ENCODE data around the gene TRAPPC2L. TPM values are rescaled to one million over a fixed set of nuclear protein-coding genes. Genes with fewer than 3 reads are reported as not detected.
A peak's percentile ranks its signal among the peaks of the same experiment; 100 is the strongest.

Gene TRAPPC2L
- total RNA-seq, 1 donor from 2014 or later = 43.9 TPM

DNA sequence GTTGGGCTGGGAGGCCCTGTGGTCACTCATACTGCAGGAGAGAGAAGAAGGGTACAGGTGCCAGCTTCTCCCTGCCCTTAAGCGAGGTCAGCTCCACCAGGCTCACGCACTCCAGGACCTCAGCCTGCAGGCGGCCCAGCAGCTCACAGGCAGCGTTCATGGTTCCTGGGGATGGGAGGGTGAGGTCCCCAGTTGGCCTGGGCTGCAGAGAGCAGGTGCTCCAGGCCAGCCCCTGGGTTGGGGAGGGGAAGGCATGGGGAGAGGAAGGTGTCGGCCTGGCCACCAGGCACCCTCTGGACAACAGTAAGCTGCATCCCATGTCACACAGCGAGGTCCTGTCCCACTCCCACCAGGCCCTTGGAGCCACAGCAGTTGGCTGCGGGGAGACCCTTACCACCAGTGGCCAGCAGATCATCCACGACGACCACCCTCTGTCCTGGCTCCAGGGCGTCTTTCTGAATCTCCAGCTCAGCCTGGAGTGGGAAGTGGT is 47.2 kb upstream of the TRAPPC2L start:
- intact Hi-C loops (cut with DNase I) = no loop called here
- Histone ChIP-seq H3K27me3 (no peaks in the 10 kb centered on the region), H3K4me3 (no peak overlapping the region), H3K9me3 (no peaks in the 10 kb centered on the region), H3K27ac (no peak overlapping the region), H3K4me1 (peaks cover 23% of the 10 kb centered on the region), H3K36me3 (peaks cover 14% of the 10 kb centered on the region)
- TF ChIP-seq, protein P1, sequence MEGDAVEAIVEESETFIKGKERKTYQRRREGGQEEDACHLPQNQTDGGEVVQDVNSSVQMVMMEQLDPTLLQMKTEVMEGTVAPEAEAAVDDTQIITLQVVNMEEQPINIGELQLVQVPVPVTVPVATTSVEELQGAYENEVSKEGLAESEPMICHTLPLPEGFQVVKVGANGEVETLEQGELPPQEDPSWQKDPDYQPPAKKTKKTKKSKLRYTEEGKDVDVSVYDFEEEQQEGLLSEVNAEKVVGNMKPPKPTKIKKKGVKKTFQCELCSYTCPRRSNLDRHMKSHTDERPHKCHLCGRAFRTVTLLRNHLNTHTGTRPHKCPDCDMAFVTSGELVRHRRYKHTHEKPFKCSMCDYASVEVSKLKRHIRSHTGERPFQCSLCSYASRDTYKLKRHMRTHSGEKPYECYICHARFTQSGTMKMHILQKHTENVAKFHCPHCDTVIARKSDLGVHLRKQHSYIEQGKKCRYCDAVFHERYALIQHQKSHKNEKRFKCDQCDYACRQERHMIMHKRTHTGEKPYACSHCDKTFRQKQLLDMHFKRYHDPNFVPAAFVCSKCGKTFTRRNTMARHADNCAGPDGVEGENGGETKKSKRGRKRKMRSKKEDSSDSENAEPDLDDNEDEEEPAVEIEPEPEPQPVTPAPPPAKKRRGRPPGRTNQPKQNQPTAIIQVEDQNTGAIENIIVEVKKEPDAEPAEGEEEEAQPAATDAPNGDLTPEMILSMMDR (IDR thresholded peaks at IDR 0.05) = no peak
- ATAC-seq (no peak), DNase-seq (peak; percentile 58)

DNA sequence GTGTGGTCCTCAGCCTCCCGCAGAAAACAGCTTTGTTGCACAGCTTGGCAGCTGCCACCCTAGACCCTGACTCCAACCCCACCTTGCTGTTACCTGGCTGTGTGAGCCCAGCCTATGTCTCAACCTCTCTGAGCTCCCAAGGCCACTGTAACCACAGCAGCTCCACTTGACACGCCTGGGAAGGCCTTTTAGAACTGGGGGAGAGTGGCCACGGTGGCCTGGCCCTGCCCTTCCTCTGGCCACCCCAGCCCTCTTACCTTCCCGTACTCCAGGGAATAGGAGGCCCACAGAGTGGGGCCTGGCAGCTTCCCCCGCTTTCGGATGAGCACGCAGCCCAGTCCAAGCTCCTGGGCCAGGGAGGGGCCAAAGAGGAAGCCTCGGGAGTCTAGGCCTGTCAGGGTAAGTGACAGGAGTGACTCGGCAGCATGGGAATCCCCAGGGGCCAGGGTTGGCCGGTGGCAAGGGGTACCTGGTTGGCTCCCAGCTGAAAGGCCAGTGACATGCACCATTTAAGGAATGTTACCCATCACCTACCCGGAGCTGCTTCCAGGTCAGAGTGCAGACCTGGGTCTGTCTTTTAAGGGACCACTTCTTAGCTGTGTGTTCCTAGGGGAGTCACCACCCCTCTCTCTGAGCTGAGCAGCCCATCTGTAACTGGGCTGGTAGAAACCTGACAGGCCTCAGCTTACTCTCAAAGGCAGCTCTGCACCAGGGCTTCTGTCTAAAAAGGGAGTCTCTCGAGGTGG is 46.6 kb upstream of the TRAPPC2L start:
- Histone ChIP-seq H3K27me3 (no peaks in the 10 kb centered on the region), H3K4me1 (peaks cover 23% of the 10 kb centered on the region), H3K9me3 (no peaks in the 10 kb centered on the region), H3K36me3 (peaks cover 14% of the 10 kb centered on the region), H3K4me3 (peak overlapping the region; percentile 97), H3K27ac (peak overlapping the region; percentile 96)
- TF ChIP-seq, protein P1 (IDR thresholded peaks at IDR 0.05) = no peak
- ATAC-seq (no peak), DNase-seq (peak; percentile 63)
- intact Hi-C loops (cut with DNase I) = no loop called here

DNA sequence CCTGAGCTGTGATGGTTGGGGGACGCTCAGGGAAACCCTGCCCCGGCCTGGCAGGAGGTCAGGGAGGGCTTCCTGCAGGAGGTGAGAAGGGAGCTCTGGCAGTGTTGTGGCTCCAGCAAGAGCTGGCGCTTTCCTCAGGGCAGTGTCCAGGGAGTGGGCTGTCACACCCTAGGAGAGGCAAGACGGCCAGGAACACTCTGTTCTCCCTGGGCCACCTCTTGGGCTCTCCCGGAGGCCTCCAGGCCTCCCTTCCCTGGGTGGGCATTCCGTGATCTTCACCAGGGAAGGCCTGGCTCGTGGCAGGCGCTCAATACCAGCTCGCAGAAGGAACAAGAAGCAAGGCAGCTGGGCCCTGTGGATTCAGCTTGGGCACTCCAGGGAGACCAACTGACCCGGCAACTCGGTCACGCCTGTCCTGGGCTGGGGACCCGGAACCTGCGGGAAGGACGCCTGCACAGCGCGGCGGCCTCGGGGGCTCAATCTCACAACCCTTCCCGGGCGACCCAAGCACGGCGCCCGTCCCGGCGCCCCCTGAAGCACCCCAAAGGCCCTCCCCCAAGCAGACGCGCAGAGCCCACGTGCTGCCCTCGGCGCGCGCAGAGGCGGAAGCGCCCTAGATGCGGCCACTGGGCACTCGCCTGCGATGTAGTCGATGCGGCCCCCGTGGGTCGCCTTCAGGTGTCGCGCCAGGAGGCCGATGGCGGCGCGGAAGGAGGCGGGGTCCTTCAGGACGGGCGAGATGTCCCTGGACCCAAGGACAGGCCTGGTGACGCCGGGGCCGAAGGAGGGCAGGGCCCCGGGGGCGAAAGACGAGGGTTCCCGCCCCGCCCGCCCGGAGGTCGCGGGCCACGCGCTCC is 45.8 kb upstream of the TRAPPC2L start:
- intact Hi-C loops (cut with DNase I) = no loop called here
- Histone ChIP-seq H3K4me3 (peak overlapping the region; percentile 97), H3K4me1 (peaks cover 23% of the 10 kb centered on the region), H3K27me3 (no peaks in the 10 kb centered on the region), H3K27ac (peak overlapping the region; percentile 96), H3K9me3 (no peaks in the 10 kb centered on the region), H3K36me3 (peaks cover 14% of the 10 kb centered on the region)
- TF ChIP-seq, protein P1 (IDR thresholded peaks at IDR 0.05) = no peak
- ATAC-seq = peak; percentile 80
- peak; percentile 92 for DNase-seq

DNA sequence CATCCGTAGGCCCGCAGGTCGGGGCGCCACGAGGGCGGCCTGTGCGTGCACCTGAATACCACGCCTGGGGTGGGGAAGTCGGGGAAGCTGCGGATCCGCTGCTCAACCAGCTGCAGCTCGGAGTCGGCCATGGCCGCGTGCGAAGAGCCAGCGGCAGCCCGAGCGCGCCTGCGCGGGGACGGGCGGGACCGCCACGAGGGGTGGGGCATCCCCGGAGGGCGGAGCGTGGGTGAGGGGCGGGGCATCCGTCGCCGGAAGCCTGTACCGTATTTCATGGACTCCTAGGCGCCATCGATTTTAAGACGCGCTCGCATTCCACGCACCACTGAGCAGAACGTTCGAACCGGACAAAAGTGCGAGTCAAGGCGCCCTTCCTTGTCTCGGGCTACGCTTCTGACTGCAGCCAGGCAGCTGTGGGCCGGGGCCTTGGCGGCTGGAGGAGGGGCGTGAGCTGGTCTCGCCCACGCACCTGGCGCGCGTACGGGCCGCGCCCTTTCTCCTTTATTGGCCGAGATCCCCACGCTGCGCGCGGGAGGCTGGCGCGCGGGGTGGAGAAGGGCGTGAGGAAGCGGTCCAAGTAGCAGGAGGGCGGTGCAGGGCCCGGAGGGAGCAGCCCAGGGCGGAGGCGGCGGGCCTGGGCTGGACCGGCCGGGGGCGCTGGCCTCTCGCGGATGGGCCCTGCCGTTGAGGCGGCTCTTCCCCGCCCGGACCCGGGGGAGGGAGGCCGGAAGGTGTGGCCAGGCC is 45.0 kb upstream of the TRAPPC2L start, which contains the start of gene APRT:
Gene APRT (minus strand): TSS at position 160 of the 744 bp plus-strand sequence. CDS start 29 bp downstream, at position 131.
- Histone ChIP-seq H3K4me1 (peaks cover 23% of the 10 kb centered on the region), H3K36me3 (peaks cover 14% of the 10 kb centered on the region), H3K9me3 (no peaks in the 10 kb centered on the region), H3K4me3 (peak within 1 kb of the TSS; percentile 97), H3K27ac (peak within 1 kb of the TSS; percentile 96), H3K27me3 (no peaks in the 10 kb centered on the region)
- intact Hi-C loops (cut with DNase I) = no loop called here
- DNase-seq (peak; percentile 98), ATAC-seq (peak; percentile 94)
- TF ChIP-seq, protein P1 (IDR thresholded peaks at IDR 0.05) = peak; percentile 37

All from upper lobe of right lung (tissue), 1 donor.